OCI-M2 (cell line): ENCODE measurements around the gene MPV17L2.

Experiments used
- DNase-seq: peaks from one replicate; lab custom pipeline; 2025; ENCODE audit not compliant: unreplicated experiment; lab: John Stamatoyannopoulos, UW

MPV17L2 gene

DNA sequence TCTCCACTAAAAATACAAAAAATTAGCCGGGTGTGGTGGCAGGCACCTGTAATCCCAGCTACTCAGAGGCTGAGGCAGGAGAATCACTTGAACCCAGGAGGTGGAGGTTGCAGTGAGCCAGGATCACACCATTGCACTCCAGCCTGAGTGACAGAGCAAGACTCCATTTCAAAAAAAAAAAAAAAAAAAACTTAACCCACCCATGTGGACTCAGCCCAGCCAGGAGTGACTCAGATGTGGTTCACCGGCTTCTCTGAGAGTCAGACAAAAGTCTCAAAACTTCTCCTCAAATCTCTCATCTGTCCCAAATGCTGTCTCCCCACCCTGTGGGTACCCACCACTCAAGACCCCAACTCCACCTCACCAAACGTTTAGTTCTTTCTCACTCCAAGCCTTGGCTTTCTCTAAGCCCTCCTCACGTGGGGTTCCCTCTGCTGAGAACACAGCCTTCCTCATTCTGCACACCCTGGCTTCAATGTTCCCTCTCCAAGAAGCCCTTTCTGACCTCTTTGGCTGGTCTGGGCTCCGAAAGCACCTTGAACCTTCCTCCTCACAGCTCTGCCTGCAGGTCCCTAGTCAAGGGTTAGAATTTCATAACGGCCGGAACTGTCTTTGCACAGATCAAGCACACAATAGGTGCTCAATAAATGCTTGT, 21.9 kb downstream of the MPV17L2 start:
- DNase-seq: no peak

DNA sequence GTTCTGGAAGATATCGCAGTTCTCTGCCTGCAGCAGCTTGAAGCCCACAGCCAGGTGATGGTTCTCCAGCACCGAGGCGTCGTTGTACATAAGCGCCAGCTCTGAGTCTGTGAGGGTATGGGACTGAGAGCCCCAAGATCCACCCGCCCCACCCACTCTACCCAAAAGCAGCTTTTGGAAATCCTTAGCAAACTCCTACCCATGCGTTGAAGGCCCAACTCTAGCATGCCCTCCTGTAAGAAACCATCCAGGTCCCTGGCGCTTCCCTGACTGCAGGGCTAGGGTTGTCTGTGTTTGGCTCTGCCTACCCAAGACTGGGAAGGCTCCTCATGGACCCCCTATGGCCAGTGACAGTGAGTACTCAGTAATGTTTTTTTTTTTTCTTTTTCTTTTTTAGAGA, 23.8 kb downstream of the MPV17L2 start:
- DNase-seq: no peak

DNA sequence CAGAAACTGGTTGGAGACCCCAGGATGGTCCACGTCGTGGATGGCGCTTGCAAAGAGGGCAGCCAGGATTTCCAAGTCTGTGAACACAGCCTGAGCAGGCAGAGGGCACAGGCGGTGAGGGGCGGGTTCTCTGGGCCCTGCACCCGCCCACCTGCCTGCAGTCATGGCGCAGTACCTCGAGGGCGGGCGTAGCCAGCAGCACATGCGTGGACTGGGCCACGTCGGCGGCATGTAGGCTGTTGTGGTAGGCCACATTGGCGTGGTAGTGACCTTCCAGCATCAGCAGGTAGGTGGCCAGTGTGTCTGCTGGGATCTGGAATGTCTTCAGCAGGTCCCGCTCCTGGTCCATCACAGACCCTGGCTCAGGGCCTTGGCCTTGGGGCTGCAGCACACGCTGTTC, 25.1 kb downstream of the MPV17L2 start:
- no peak for DNase-seq

DNA sequence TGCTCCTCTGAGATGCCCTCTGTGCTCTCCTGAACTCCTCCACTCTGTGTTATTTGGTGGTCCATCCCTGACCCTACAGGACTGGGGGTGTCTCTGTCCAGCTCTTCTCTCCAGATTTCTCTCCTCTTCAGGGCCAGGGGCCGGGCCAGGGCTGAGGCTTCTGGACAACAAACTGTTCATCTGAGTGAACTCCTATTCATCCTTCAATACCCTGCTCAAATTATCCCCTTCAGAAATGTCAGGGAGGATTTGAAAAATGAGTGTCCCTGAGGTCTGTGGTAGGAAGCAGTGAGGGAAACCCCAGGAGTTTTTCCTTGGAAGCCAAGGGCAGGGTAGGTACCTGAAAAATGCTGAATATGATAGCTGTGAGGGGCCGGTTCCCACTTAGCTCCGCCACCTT, 25.6 kb downstream of the MPV17L2 start:
- no peak for DNase-seq

DNA sequence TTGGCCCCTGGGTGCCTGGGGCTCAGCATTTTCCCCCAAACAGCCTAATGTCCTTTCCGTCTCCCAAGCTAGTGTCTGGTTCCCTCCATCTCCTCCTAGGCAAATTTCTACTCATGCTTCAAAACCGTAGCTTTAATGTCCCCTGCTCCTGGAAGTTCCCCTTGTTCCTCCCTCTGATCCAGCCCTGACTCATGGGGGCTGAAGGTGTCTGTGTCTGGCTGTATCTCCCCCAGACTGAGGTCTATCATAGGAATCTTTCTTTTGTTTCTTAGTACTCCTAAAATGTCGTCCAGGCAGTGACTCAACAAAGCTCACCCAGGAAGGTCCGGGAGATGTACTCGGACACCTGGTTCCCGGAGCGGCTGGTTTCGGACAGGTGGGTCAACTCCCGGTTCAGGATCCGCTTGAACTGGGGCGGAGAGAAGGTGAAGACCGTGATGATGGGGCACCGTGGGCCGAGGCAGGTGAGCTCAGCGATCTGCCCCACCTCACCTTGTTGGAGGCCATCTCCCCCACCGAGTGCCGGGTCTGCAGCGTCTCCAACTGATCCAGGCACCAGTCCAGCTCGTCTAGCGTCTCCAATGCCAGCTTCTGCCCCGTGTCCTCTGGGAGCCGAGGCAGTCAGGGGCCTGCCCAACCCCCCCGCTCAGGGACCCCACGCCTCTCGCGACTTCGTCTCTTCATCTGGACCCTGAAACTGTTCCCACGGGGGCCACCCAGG, 27.1 kb downstream of the MPV17L2 start:
- no peak for DNase-seq

DNA sequence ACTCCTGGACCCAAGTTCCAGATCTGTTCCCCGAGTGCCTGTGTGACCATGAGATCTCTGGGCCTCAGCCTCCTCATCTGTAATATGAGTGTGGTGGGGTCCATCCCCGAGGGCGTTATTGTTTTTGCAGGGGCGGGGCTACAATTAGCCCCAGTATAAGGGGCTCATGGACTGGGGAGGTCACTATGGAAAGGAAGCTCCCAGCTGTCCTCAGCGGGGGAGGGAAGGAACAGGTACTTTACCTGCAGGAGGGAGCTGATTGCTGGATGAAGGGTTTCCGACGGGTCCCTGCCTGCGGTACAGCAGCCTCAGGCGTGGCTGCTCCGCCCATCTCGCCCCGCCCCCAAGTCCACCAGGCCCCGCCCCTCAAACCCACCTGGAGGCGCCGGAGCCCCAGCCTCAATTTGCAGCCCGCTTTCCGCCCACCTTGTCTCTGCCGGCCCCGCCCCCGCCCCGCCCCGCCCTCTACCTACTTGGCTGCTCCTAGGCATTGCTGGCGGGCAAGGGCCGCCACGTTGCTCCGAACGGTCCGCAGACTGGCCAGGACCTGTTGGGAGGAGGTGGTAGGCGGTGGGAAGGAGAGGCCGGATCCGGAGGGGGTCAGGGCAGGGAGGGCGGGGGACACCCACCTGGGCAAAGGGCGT, 27.7 kb downstream of the MPV17L2 start:
- no peak for DNase-seq

DNA sequence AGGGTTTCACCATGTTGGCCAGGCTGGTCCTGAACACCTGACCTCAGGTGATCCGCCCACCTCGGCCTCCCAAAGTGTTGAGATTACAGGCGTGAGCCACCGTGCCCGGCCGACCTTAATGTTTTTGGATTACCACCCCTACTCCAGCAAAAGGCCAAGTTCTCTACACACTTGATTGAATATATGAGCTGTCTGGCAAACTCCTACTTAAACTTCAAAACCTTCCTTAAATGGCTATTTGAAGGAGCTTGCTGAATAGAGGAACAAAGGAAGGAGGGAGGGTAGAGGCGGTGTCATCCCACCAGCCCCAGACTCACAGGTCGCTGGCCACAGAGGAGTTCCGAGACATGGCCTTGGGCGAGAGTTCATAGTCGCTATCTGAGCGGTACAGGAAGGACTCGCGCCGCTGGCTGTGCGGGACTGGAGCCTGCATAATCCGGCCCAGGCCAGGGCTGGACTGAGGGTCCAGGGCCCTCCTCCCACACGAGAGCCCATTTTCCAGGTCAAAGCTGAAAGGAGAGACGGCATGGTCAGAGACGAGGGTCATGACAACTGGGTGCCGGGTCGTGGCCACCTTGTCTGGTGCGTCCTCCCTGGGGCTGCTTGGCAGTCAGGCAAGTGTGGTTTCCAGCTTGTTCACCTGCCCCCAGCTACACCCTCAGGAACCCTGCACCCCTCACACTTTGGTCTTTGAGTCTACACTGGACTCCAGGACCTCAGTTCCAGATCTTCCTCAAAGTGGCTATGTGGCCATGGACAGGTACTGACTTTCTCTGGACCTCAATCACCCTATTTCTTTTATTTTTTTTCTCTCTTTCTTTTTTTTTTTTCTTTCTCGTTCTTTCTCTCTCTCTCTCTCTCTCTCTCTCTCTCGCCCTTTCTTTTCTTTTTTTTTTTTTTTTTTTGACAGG, 29.1 kb downstream of the MPV17L2 start:
- no peak for DNase-seq

DNA sequence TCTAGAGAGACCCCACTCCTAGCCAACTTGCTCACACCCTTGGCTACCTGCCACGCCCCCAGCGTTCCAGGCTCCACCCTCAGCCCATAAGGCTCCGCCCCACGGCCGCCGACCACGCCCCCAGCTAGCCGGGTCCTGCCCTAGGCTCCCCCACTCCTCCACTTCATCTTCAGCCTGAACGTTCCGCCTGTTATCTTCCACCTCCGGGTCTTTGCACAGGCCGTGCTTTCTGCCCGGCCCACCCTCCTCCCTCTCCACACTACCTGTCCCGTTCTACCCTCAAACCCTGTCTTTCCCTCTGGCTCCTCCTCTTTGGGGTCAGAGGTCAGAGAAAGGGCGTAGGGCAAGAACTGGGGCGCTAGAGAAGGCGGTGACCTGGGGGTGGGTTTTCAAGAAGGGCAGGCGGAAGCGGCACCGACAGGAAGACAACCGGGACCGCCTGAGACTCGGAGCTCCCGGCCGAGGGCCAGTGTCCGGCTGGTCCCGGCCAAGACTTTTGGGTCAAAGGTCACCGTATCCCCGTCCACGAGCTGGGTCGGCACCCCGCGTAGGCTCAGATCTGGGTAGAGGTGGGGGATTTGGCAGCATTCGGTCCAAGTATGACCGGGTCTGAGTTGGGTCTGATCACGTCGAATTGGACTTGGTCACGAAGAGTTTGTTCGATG, 31.0 kb downstream of the MPV17L2 start:
- peak; percentile 79 for DNase-seq

DNA sequence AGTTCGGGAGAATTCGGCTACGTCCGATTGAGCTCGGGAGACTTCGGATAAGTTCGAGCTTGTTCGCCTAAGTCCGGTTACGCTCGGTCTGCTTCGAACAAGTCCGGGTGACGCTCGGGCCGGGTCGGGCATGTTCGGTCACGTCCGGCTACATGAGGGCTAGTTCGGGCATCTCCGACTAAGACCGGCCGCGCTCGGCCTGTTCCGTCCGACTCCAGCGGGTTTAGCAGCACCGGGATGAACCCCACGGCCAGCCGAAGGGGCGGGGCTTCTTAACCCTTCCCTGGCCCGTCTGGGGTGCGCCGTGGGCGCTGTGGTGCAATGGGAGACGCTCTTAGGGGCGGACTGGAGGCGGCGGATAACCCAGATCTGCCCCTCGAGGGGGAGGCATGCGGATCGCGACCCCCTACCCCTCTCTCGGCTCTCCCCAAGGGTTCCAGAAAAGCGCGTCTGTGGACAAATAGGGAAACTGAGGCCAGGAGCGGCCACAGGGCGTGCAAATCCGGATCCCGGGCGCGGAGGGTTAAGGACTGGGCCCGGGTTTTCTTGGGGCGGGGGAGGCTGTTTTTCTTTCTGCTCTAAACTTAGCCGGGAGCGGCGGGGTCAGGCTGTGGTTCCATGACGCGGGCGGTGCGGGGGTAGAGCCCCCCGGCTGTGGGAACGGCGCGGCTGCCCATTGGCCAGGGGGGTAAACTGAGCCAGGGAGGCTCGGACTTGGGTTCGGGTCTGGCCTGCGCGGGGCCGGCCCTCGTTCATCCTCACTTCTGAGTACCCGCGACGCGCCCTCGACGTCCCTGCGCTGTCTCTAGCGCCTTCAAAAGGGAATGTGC, 31.7 kb downstream of the MPV17L2 start:
- peak; percentile 90 for DNase-seq

DNA sequence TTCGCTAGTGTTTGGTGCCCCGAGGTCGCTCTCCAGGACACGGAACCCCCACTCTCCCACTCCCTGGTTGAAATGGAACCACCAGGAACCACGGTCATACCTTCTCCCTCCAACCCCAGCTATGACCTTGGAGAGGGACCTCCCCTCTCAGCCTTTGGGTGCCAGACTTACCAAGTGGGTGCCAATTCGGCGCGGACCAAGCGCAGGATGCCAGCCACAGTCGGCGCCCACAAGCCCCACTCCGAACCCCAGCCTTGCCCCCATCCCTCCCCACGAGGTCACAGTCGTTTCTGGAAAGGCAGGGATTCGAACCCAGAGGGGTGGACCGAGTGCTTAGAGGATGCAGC, 32.3 kb downstream of the MPV17L2 start:
- DNase-seq: no peak

DNA sequence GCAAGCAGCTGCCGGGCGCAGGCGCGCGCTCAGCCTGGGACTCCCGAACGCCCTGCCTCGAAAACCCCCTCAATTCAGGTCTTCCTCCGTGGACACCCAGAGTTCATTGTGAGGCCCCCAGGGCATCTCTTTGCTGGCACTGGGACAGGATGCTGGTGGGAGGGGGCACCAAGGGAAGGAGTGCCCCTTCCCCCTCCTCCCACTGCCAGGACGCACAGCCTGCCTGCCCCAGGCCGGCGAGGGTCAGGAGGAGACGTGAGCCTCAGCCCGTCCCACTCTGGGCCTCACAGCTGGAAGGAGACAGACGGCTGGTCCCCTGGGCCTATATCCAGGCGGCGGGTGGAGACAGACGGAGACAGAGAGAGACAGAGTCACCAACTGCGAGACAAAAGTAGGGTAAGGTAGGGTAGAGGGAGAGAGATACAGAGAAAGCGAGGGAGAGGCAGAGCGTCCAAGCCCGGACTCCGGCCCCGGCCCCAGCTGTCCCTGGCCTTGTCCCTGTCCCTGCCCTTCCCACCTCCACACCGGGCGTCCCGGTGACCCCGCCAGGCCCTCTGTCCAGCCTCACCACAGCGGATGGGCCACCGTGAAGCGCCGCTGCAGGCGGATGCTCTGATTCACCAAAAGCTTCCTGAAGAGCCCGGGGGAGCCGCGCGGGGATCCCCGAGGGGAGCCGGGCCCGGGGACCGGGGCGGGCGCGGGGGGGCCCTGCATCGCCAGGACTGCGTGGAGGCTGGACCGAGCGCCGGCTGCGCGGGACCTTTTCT, 32.9 kb downstream of the MPV17L2 start, which contains the start of gene PDE4C:
Gene PDE4C, minus strand, starts transcription at position 737 of the 767 bp plus-strand sequence. Its CDS starts 23 bp downstream, at position 714.
- DNase-seq: no peak

DNA sequence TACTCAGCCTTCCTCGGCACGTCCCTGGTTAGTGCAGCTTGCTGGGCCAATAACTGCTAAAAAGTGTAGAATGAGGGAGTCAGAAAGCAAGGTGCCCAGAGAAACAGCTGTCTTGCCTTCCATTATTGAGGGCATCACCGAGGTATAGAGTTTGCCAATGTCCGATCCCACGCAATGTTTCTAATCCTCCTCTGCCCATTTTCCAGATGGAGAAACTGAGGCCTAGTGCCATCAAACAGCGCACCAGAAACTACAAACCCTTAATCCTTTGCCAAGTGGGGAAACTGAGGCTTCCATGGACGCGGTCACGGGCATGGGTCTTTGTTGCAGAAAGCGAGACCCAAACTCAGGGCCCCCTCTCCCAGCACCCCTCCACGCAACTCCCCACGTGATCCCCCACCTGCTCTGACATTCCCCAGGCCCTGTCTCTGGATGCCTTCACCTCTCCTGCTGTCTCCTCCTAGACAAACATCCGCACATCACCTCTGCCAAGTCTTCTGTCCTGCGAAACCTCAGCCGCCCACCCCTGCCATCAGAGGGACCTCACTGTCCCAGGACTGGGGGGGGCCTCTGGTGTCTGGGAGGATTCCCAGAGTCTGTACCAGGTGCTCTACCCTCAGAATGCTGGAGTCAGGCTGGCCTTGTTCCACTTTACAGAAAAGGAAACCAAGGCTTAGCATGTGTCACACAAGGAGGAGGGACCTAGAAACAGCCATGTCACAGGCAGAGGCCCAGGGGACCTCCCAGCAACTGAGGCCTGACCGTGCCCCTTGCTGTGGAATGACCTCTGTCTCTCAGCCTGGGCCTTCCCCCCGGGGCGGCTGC, 34.1 kb downstream of the MPV17L2 start:
- no peak for DNase-seq

DNA sequence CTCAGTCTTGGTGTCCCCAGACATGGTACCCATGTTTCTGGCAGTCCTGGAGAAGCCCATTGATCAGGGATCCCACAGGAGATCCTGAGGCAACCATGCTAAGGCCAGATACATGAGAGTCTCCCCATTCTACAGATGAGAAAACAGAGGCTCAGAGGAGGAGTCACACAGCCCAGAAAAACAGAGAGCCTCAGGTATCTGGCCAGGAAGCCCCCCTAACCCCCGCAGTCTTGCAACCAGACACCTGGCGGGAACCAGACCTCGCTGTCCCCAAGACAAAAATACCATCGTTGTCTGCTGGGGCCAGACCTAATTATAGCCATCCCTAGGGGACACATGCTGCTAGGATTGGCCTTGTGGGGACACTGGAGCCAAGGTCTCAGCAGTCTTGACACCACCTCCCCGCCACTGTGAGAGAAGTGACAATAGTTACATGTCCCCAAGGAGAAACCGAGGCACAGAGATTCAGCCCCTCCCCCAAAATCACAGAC, 34.8 kb downstream of the MPV17L2 start:
- DNase-seq: no peak

DNA sequence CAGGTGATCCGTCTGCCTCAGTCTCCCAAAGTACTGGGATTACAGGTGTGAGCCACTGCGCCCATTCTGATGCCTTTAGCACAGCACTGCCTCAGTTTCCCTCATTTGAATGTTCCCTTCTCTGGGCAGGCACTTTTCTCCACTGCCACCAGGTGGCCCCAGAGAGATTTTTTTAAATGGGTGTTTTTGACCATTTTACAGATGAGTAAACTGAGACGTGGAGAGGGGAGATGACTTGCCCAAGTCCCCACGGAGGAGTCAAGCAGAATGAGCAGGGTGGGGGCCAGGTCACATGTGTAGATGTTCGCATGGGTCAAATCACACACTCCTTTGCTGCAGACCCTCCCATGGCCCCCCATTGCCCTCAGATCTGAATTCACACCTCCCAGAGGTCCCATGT, 36.5 kb downstream of the MPV17L2 start:
- DNase-seq: no peak

DNA sequence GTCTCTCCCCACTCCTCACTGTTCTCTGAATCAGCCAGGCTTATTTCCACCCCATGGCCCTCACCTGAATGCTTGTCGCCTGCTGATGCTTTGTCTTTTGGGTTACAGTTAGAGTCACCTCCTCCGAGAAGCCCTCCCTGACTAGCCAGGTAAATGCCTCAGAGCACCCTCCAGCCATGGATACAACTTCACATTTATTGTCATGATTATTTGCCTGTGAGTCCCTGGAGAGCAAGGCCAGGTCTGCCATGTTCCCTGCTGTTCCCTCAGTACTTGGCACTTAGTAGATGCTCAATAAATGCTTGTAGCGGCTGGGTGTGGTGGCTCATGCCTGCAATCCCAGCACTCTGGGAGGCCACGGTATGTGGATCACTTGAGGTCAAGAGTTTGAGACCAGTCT, 36.9 kb downstream of the MPV17L2 start:
- DNase-seq: no peak

DNA sequence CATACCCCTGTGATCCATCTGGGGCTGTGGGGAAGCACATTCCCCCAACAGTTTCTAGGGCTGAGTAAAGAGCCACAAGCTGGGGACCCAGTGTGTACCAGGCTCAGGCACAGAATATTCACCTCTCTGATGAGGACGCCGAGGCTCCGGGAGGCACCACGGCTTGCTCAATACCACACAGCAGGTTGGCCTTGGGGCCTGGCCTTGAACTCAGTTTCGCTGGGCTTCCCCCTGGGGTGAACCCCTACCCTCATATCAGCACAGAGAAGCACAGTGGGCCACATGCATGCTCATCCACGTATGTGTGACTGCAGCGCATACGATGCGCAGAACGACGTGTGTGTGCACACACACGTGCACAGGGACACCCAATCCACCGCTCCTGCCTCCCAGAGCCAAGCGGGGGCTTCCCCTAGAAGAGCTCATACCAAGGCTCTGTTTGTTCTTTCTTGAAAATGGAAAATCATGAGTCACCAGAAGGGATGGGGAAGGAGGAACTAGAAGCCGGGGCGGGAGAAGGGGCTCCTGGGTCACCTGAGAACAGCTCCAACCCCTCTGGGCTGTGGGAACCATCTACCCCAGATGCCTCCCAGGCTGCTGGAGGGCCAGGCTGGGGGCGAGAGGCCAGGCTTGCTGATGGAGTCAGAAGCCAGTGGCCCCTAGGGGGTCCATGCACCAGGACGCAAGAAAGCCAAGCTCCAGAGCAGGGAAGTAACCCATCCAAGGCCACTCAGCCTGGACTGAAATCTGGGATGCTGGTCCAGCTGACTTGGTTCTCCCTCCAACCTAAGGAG, 38.1 kb downstream of the MPV17L2 start:
- DNase-seq: no peak

DNA sequence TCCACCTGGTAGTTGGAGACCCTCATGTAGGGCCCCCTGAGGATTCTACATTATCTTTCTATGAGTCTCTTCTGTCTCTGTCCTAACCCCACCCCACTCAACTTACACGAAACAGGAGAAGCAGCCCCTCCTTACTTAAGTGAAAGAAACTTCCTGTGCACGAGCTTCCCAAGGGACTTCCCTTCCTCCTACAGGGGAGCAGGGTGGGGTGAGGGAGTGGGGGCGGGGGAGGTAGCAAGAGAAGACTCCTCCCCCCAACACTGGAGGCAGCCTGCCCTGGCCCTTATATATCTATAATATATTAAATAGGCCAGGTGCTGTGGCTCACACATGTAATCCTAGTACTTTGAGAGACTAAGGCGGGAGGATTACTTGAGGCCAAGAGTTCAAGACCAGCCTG, 38.8 kb downstream of the MPV17L2 start:
- DNase-seq: no peak
